SJSA1 (cell line): ENCODE results near the gene ATG10. TPM values are rescaled to one million over a fixed set of nuclear protein-coding genes. Genes with fewer than 3 reads are reported as not detected.
"Not testable (repeated sequence)": the region's sequence is repeated elsewhere in the genome, so short reads cannot be mapped to it uniquely, and the experiment has no call there.

Experiments
- DNase-seq, 2 experiments: peaks; one replicate each; pipeline ENCODE4 v3.0.0-alpha.2; 2015 to 2020; ENCODE audit warnings: low spot score in 2 of 2, low read depth in 1 of 2
- H3K27ac ChIP-seq: fragments of 250-450 bp; sonication (Bioruptor Pico); 2 replicates; pipeline ENCODE4 v1.5.1; 2020; ENCODE audit warnings: mild to moderate bottlenecking, moderate library complexity
- H3K27me3 ChIP-seq: fragments of 250-450 bp; sonication (Bioruptor Pico); replicated peaks from 2 replicates; pipeline ENCODE4 v1.5.1; 2020; ENCODE audit warnings: mild to moderate bottlenecking, moderate library complexity
- H3K36me3 ChIP-seq: fragments of 250-450 bp; sonication (Bioruptor Pico); 2 replicates; pipeline ENCODE4 v1.5.1; 2020; ENCODE audit warnings: mild to moderate bottlenecking
- H3K4me1 ChIP-seq: fragments of 250-450 bp; sonication (Bioruptor Pico); replicated peaks from 2 replicates; pipeline ENCODE4 v1.6.1; 2021; ENCODE audit warnings: mild to moderate bottlenecking
- H3K4me3 ChIP-seq: fragments of 250-450 bp; sonication (Bioruptor Pico); 2 replicates; pipeline ENCODE4 v1.5.1; 2020; ENCODE audit warnings: mild to moderate bottlenecking
- H3K9me3 ChIP-seq: fragments of 250-450 bp; sonication (Bioruptor Pico); replicated peaks from 2 replicates; pipeline ENCODE4 v1.5.1; 2020; ENCODE audit warnings: mild to moderate bottlenecking
- total RNA-seq: library from RNA; depleted of rRNA; stranded (reverse); fragments of >200 nt; shearing (Covaris generic); gene quantifications from 2 replicates; pipeline ENCODE4 v1.2.3, GENCODE V29; 2014

ATG10 gene
- total RNA-seq, 1 experiment from 2014 or later, result 11.5 TPM

- no peaks in the 10 kb centered on the region for H3K36me3 ChIP-seq
- H3K4me1 ChIP-seq, result no peaks in the 10 kb centered on the region
- no peak overlapping the region for H3K4me3 ChIP-seq
- no peak overlapping the region for H3K27ac ChIP-seq
- no peak for DNase-seq
- H3K9me3 ChIP-seq, result no peaks in the 10 kb centered on the region
- no peaks in the 10 kb centered on the region for H3K27me3 ChIP-seq
Observed at GRCh38 chr5:82095536-82095935, 123.7 kb downstream of the ATG10 start.

DNA sequence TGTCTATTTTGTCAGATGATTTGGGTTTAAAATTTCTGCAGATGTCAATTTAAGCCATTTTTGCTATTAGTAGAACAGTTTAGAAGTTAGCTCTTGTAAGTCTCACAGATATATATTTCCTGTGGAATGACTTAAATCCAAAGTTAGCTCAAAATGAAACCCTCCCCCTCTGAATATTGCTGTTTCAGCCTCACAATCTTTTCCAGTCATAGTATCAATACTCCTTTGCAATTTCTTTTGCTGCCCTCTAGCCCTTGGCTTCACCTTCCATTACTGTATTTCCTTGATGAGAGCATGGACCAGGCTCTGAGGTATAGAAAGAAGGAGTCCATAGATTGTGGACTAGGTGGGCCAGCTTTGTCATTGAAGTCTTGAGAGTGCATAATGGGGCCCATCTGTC, 124.4 kb downstream of the ATG10 start:
- Histone ChIP-seq H3K27ac (no peak overlapping the region), H3K4me1 (no peaks in the 10 kb centered on the region), H3K27me3 (no peaks in the 10 kb centered on the region), H3K36me3 (no peaks in the 10 kb centered on the region), H3K4me3 (no peak overlapping the region), H3K9me3 (no peaks in the 10 kb centered on the region)
- DNase-seq, result no peak

- no peak overlapping the region for H3K4me3 ChIP-seq
- no peak overlapping the region for H3K27ac ChIP-seq
- no peaks in the 10 kb centered on the region for H3K27me3 ChIP-seq
- H3K36me3 ChIP-seq, result no peaks in the 10 kb centered on the region
- H3K9me3 ChIP-seq, result no peaks in the 10 kb centered on the region
- H3K4me1 ChIP-seq, result no peaks in the 10 kb centered on the region
- DNase-seq, result no peak
Observed at GRCh38 chr5:82100303-82101077, 128.7 kb downstream of the ATG10 start.

GRCh38 chr5:82104872-82105271, 133.0 kb downstream of the ATG10 start:
- no peak for DNase-seq
- Histone ChIP-seq H3K9me3 (no peaks in the 10 kb centered on the region), H3K4me1 (no peaks in the 10 kb centered on the region; the same call in 1 of the 2 replicates), H3K36me3 (no peaks in the 10 kb centered on the region), H3K27me3 (no peaks in the 10 kb centered on the region), H3K27ac (no peak overlapping the region), H3K4me3 (no peak overlapping the region)

- H3K9me3 ChIP-seq, result no peaks in the 10 kb centered on the region
- H3K4me3 ChIP-seq, result no peak overlapping the region
- H3K4me1 ChIP-seq, result no peaks in the 10 kb centered on the region; the same call in 1 of the 2 replicates
- no peak for DNase-seq
- H3K27me3 ChIP-seq, result no peaks in the 10 kb centered on the region
- H3K36me3 ChIP-seq, result no peaks in the 10 kb centered on the region
- H3K27ac ChIP-seq, result no peak overlapping the region
Observed at GRCh38 chr5:82105457-82105856, 133.6 kb downstream of the ATG10 start.

GRCh38 chr5:82106207-82106606, 134.4 kb downstream of the ATG10 start:
- Histone ChIP-seq H3K27ac (no peak overlapping the region), H3K36me3 (no peaks in the 10 kb centered on the region), H3K9me3 (no peaks in the 10 kb centered on the region), H3K27me3 (no peaks in the 10 kb centered on the region), H3K4me1 (no peaks in the 10 kb centered on the region; the same call in 1 of the 2 replicates), H3K4me3 (no peak overlapping the region)
- no peak for DNase-seq

DNA sequence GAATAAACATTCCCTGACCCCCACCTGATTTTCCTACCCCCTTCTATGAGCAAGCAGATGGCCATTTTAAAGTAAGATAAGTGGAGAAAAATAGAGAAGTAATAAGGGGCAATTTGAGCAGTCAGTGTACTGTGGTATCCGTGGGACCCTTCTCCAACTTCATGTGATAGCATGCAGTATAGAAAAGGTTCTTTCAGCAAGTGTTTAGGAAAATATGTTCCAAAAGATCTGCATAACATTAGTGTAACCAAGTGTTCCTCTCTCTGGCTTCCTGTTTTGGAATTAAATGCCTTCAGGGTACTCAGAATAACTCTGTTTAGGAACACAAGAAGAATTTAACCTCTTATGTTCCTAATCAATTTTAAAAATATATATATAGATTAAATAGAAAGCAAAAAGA, 134.9 kb downstream of the ATG10 start:
- H3K36me3 ChIP-seq, result no peaks in the 10 kb centered on the region
- H3K4me1 ChIP-seq, result no peaks in the 10 kb centered on the region; the same call in 1 of the 2 replicates
- no peak for DNase-seq
- no peak overlapping the region for H3K4me3 ChIP-seq
- H3K27me3 ChIP-seq, result no peaks in the 10 kb centered on the region
- no peaks in the 10 kb centered on the region for H3K9me3 ChIP-seq
- H3K27ac ChIP-seq, result no peak overlapping the region

- Histone ChIP-seq H3K27ac (no peak overlapping the region), H3K4me3 (no peak overlapping the region)
- peak in 1 of 2 experiments; percentile 12 for DNase-seq
Observed at GRCh38 chr5:82107267-82107666, 135.4 kb downstream of the ATG10 start.

GRCh38 chr5:82109013-82109412, 137.2 kb downstream of the ATG10 start:
- Histone ChIP-seq H3K36me3 (no peaks in the 10 kb centered on the region), H3K4me1 (no peaks in the 10 kb centered on the region; the same call in 1 of the 2 replicates), H3K9me3 (no peaks in the 10 kb centered on the region), H3K4me3 (no peak overlapping the region), H3K27me3 (no peaks in the 10 kb centered on the region), H3K27ac (no peak overlapping the region)
- no peak for DNase-seq

More at GRCh38 chr5:82107267-82107666, 135.4 kb downstream of the ATG10 start:
- Histone ChIP-seq H3K4me1 (no peaks in the 10 kb centered on the region; the same call in 1 of the 2 replicates), H3K9me3 (no peaks in the 10 kb centered on the region), H3K36me3 (no peaks in the 10 kb centered on the region), H3K27me3 (no peaks in the 10 kb centered on the region)

DNA sequence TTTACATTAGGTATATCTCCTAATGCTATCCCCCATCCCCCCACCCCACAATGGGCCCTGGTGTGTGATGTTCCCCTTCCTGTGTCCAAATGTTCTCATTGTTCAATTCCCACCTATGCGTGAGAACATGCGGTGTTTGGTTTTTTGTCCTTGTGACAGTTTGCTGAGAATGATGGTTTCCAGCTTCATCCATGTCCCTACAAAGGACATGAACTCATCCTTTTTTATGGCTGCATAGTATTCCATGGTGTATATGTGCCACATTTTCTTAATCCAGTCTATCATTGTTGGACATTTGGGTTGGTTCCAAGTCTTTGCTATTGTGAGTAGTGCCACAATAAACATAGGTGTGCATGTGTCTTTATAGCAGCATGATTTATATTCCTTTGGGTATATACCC, 138.1 kb downstream of the ATG10 start:
- not testable (repeated sequence) for DNase-seq, H3K9me3 ChIP-seq, H3K4me1 ChIP-seq, H3K27ac ChIP-seq, H3K36me3 ChIP-seq, H3K27me3 ChIP-seq, H3K4me3 ChIP-seq

GRCh38 chr5:82111191-82111590, 139.4 kb downstream of the ATG10 start:
- Histone ChIP-seq H3K36me3 (no peaks in the 10 kb centered on the region), H3K27me3 (no peaks in the 10 kb centered on the region), H3K4me3 (no peak overlapping the region), H3K27ac (no peak overlapping the region), H3K9me3 (no peaks in the 10 kb centered on the region), H3K4me1 (no peaks in the 10 kb centered on the region; the same call in 1 of the 2 replicates)
- DNase-seq, result no peak

DNA sequence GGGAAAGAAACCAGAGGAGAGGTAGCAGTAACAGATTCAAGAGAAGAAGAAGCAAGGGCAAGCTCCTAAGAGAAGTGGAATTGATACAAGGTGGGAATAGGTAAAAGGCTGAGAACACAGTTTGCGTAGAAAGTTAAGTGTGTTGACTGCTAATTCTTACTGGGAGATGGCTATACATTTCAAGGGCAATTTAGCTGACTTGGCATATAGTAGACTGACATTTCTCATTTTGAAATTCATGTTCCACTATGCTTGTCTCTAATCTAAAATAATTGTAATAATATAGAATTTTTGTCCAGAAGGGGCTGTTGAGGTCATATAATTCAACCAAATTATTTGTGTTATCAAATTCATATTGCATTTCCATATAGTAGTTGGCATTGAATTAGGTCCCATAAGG, 144.0 kb downstream of the ATG10 start:
- no peak for DNase-seq
- H3K4me1 ChIP-seq, result no peaks in the 10 kb centered on the region
- H3K4me3 ChIP-seq, result no peak overlapping the region
- no peaks in the 10 kb centered on the region for H3K9me3 ChIP-seq
- no peak overlapping the region for H3K27ac ChIP-seq
- no peaks in the 10 kb centered on the region for H3K36me3 ChIP-seq
- H3K27me3 ChIP-seq, result no peaks in the 10 kb centered on the region

DNA sequence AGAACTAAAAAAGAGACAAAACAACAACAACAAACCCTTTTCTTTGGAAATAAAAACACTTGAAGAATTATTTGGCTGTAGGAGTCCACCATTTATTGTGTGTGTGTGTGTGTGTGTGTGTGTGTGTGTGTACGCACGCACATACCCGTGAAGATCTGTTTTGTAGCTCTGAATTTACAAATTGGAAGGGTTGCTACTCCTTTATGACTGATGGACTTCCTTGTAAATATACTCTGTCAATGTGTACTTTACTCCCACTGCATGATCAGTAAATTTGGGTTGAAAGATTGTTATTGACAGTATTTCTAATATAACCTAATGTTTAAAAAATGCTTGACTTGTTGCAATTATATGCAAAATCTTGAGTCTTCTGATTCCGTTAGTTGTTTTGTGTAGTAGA, 148.1 kb downstream of the ATG10 start:
- no peaks in the 10 kb centered on the region for H3K9me3 ChIP-seq
- H3K4me1 ChIP-seq, result no peaks in the 10 kb centered on the region
- H3K4me3 ChIP-seq, result no peak overlapping the region
- H3K36me3 ChIP-seq, result no peaks in the 10 kb centered on the region
- no peaks in the 10 kb centered on the region for H3K27me3 ChIP-seq
- H3K27ac ChIP-seq, result no peak overlapping the region
- no peak for DNase-seq

DNA sequence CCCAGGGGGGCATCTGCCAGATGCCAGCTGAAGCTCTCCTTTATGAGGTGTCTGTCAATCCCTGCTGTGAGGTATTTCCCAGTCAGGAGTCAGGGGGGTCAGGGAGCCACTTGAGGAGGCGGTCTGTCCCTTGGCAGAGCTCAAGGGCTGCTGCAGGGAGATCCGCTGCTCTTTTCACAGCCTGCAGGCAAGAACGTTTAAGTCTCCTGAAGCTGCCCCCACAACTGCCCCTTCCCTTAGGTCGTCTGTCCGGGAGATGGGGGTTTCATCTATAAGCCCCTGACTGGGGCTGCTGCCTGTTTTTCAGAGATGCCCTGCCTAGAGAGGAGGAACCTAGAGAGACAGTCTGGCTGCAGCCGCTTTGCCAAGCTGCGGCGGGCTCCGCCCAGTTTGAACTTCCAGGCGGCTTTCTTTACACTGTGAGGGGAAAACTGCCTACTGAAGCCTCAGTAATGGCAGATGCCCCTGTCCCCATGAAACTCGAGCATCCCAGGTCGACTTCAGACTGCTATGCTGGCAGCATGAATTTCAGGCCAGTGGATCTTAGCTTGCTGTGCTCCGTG, 158.0 kb downstream of the ATG10 start:
- no peaks in the 10 kb centered on the region for H3K36me3 ChIP-seq
- no peaks in the 10 kb centered on the region for H3K4me1 ChIP-seq
- no peak overlapping the region for H3K4me3 ChIP-seq
- no peak for DNase-seq
- no peaks in the 10 kb centered on the region for H3K9me3 ChIP-seq
- no peak overlapping the region for H3K27ac ChIP-seq
- H3K27me3 ChIP-seq, result no peaks in the 10 kb centered on the region
